Epithelial cell of proximal tubule (primary cell): ENCODE measurements around the gene PDRG1. TPM values are rescaled to one million over a fixed set of nuclear protein-coding genes. Genes with fewer than 3 reads are reported as not detected.

ENCODE experiments used
- DNase-seq: peaks from one replicate; pipeline ENCODE4 v3.0.0-alpha.2; 2011; ENCODE audit warnings: low read depth
- H3K4me3 ChIP-seq: 2 replicates; pipeline ENCODE4 v1.5.1; 2011; ENCODE audit warnings: low read depth, mild to moderate bottlenecking, low read length
- total RNA-seq: library from RNA; depleted of rRNA; stranded (reverse); fragments of >200 nt; gene quantifications from 2 replicates; pipeline ENCODE4 v1.2.3, GENCODE V29; 2015
- TF ChIP-seq, protein P1 (sequence below): conservative IDR thresholded peaks from 2 replicates; pipeline ENCODE4 v1.5.1; 2012; ENCODE audit warnings: low read depth, mild to moderate bottlenecking, low read length

PDRG1 gene
- total RNA-seq, 1 donor from 2014 or later: 16.5 TPM

DNA sequence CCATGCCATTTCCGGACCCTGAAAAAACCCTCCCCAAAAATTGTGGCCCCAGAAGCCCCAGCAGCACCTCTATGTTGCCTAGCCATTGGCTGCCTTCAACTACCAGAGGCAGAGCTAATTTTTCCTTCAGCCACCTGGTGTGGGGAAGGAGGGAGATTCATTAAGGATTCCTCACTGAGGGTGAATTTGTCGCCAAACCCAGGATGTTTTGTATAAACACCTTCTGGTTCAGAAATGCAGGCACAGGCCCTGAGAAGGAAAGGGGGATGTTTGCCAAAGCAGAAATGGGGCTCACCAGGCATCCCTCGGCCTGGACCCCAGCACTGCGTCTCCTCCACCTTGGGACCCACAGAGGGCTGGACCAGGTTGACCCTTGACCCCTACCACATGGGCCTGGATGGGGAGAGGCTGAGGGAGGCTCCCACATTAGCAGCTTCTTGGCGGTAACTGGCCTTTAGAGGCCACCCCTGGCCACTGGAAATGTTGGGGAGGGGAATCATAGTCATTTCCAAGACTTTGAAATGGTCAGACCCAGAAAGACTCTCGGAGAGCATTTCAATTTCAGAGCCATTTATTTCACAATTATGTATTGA is 1.8 kb upstream of the PDRG1 start:
- DNase-seq: no peak
- no peak overlapping the region for H3K4me3 ChIP-seq
- TF ChIP-seq, protein P1, sequence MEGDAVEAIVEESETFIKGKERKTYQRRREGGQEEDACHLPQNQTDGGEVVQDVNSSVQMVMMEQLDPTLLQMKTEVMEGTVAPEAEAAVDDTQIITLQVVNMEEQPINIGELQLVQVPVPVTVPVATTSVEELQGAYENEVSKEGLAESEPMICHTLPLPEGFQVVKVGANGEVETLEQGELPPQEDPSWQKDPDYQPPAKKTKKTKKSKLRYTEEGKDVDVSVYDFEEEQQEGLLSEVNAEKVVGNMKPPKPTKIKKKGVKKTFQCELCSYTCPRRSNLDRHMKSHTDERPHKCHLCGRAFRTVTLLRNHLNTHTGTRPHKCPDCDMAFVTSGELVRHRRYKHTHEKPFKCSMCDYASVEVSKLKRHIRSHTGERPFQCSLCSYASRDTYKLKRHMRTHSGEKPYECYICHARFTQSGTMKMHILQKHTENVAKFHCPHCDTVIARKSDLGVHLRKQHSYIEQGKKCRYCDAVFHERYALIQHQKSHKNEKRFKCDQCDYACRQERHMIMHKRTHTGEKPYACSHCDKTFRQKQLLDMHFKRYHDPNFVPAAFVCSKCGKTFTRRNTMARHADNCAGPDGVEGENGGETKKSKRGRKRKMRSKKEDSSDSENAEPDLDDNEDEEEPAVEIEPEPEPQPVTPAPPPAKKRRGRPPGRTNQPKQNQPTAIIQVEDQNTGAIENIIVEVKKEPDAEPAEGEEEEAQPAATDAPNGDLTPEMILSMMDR: no peak

- H3K4me3 ChIP-seq: peak overlapping the region; percentile 93
- TF ChIP-seq, protein P1: no peak
- no peak for DNase-seq
These were observed 680 bp downstream of the PDRG1 start for GRCh38 chr20:31951203-31951529.

DNA sequence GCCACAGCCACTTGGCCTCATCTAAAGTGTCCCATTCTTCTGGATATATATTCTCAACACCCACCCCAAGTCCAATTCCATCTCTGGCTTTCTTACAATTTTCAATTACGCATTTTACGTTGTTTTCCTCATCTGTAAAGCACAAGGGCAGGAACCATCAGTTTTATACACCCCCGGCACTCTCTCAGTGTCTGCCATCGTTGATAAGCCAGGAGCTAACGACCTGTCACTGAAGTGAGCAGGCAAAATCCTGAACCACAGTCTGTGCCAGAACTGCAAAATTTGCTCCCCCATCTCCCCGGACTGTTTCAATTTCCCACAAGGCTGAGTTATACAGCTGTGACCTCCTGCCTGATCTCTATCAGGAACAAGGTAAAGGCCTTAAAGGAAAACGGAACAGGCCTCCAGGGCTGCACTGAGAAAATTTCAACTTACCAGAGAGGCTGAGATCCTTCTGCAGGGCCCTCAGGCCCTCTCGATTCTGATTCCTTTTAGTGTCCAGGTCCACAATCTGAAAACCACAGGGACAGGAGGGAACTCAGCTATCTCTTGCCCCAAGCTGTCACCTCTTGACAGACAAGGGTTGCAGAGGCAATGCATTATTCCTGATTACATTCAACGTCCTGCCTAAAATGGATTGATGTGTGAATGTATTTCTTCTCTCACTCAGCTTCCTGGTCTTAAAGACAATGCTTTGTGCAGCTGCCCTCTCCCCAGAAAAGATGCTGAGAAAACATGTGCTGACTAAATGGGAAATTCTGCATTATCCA is 1.8 kb downstream of the PDRG1 start:
- TF ChIP-seq, protein P1: no peak
- no peak overlapping the region for H3K4me3 ChIP-seq
- DNase-seq: no peak

GRCh38 chr20:31948008-31948407 is 3.8 kb downstream of the PDRG1 start:
- no peak overlapping the region for H3K4me3 ChIP-seq
- DNase-seq: no peak
- TF ChIP-seq, protein P1: no peak

DNA sequence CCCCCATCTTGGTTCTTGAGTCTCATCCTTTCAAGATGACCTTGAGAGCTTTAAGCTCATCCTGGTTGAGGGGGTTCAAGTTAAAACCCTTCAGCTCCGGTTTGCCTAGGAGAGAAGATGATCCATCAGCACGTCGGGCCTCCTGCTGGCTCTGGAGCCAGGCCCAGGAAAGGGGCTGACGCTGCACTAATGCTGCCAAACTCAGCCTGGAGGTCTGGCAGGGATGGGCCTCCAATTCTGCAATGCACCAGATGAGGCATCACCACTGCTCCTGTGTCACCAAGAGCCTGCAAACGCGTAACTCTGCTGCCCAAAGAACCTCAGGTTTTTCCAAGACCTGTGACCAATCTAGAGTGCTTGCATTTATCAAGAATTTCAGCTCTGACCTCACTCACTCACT is 6.1 kb downstream of the PDRG1 start:
- TF ChIP-seq, protein P1: no peak
- H3K4me3 ChIP-seq: no peak overlapping the region
- no peak for DNase-seq

DNA sequence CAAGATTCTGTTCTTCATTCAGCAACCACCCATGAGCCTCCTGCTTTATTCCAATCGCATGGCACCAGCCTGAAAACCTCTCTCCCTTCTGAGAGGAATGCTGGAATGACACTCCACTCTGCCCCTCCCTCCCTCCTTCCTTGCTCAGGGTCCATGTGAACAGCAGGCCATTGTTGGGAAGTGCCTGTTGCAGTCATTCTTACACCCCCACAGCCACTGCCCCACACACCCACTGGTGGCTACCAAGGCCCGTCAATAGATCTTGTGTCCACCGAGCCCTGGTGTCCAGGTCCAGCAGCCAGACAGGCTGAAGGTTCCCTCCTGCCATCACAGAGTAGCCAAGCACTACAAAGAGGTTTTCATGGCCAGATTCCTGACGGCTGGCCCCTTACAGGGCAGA is 6.5 kb downstream of the PDRG1 start:
- no peak for DNase-seq
- no peak overlapping the region for H3K4me3 ChIP-seq
- TF ChIP-seq, protein P1: no peak

DNA sequence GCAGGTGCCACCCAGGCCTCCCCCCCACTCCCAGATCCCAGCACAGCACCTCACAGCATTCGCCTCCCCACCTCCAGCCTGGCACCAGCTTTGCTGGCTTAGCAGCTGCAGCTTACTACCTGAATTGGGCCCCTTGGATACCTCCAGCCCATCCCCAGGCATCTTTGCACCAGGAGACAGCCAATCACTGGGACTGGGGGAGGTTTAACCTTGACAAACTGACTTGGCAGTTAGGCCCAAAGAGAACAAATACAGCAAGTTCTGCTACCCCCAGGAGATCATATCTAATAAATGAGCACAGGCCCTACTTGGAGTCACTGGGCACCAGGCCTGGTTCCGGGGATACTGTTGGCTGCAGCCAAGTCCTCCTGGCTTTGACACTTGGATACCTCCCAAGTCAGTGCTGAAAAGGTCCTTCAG is 8.8 kb downstream of the PDRG1 start:
- DNase-seq: no peak
- TF ChIP-seq, protein P1: no peak
- H3K4me3 ChIP-seq: no peak overlapping the region
